Activated B cell treated with CpG ODN at 0.5 μM for 24 hours (primary cell): ENCODE data around the gene BBOF1. TPM values are rescaled to one million over a fixed set of nuclear protein-coding genes. Genes with fewer than 3 reads are reported as not detected.

Experiments used
- ATAC-seq: fragments of 200-7000 bp; cut with Tn5 transposase; one replicate; pipeline ENCODE4 v1.10.0; 2021; ENCODE audit warnings: low read depth, mild to moderate bottlenecking, moderate library complexity
- CTCF ChIA-PET: fragments of 350-600 bp; sonication (Branson Sonifier 250); formaldehyde crosslinking; loops from one replicate; lab custom pipeline; 2021; ENCODE audit warnings: antibody characterized with exemption; lab: Charles Lee
- POLR2A ChIA-PET: fragments of 350-600 bp; sonication (Branson Sonifier 250); formaldehyde crosslinking; loops from one replicate; lab custom pipeline; 2021; ENCODE audit warnings: antibody characterized with exemption; lab: Charles Lee
- DNase-seq: peaks from one replicate; pipeline ENCODE4 v3.0.0; 2022
- H3K27ac Mint-ChIP-seq: one replicate; pipeline ENCODE4 v1.8.0; 2020; ENCODE audit warnings: mixed read lengths
- H3K27me3 Mint-ChIP-seq: one replicate; pipeline ENCODE4 v1.8.0; 2021; ENCODE audit warnings: mixed read lengths
- H3K36me3 Mint-ChIP-seq: one replicate; pipeline ENCODE4 v1.8.0; 2021; ENCODE audit warnings: low read depth, mixed read lengths
- H3K4me1 Mint-ChIP-seq: one replicate; pipeline ENCODE4 v1.8.0; 2021; ENCODE audit warnings: mixed read lengths
- H3K4me3 Mint-ChIP-seq: one replicate; pipeline ENCODE4 v1.8.0; 2020; ENCODE audit warnings: mild to moderate bottlenecking, mixed read lengths
- H3K9me3 Mint-ChIP-seq: one replicate; pipeline ENCODE4 v1.8.0; 2020; ENCODE audit warnings: mixed read lengths
- CTCF ChIP-seq: fragments of 200-600 bp; IDR thresholded peaks from one replicate; pipeline ENCODE4 v1.8.0; 2022; ENCODE audit warnings: antibody characterized with exemption, mild to moderate bottlenecking
- intact Hi-C: fragments of 100-400 bp; cut with micrococcal nuclease; formaldehyde crosslinking; loops from one replicate; pipeline ENCODE4 v1.15.1; 2024
- total RNA-seq: library from RNA; stranded (reverse); gene quantifications from 2 replicates; pipeline ENCODE4 v1.2.3, GENCODE V29; 2022

BBOF1 gene
- total RNA-seq, 1 donor from 2014 or later, result 1.6 TPM

DNA sequence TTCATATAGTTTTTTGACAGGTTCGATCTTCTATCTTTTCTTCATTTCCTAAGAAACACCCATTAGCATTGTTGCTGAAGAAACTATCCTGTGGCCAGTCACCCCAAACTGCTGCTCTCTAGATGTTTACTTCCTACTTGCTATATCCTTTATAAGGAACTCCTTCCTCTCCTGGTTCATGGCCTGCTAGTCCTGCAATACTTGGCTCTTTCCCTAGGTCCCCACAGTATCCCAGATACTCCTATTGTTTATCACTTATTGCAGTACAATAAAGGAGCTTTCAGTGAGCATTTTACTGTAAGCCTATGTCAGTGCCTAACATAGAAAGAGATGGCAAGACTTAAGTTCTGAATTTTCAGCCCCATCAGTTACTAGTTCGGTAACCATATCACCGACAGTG is 62.3 kb downstream of the BBOF1 start:
- intact Hi-C loops, result loop anchor here (5.0 to 10.0 kb wide), 3 partner anchors 229 to 944 kb away; partner anchors contain the start of genes LTBP2, PSEN1 and PTGR2
- POLR2A ChIA-PET, result interaction anchor here (0.6 kb wide), 2 partner anchors 323 to 495 kb away, joined by 3 read pairs; no protein-coding TSS in a partner anchor
- DNase-seq (no peak), ATAC-seq (no peak)
- Mint-ChIP-seq H3K4me3 (no peak overlapping the region), H3K9me3 (no peaks in the 10 kb centered on the region), H3K4me1 (peaks cover 31% of the 10 kb centered on the region), H3K27ac (no peak overlapping the region), H3K36me3 (peaks cover 18% of the 10 kb centered on the region), H3K27me3 (no peaks in the 10 kb centered on the region)
- CTCF ChIA-PET, result no interaction called here
- TF ChIP-seq CTCF, result no peak

GRCh38 chr14:74083161-74083560 is 64.0 kb downstream of the BBOF1 start:
- ChIA-PET CTCF (no interaction called here), POLR2A (no interaction called here)
- no peak for TF ChIP-seq CTCF
- ATAC-seq, result no peak
- Mint-ChIP-seq H3K27ac (no peak overlapping the region), H3K9me3 (no peaks in the 10 kb centered on the region), H3K4me3 (peak overlapping the region; percentile 99), H3K27me3 (no peaks in the 10 kb centered on the region), H3K4me1 (peaks cover 34% of the 10 kb centered on the region), H3K36me3 (peaks cover 18% of the 10 kb centered on the region)
- intact Hi-C loops, result loop anchor here (5.0 to 10.0 kb wide), 3 partner anchors 231 to 946 kb away; partner anchors contain the start of genes LTBP2, PSEN1 and PTGR2
- DNase-seq, result no peak

GRCh38 chr14:74083784-74084276 is 64.7 kb downstream of the BBOF1 start:
- H3K4me3 Mint-ChIP-seq, result peak overlapping the region; percentile 99
- DNase-seq, result no peak
- peaks cover 18% of the 10 kb centered on the region for H3K36me3 Mint-ChIP-seq
- no peak for TF ChIP-seq CTCF
- intact Hi-C loops, result loop anchor here (1.0 to 10.0 kb wide), 10 partner anchors 65 to 1057 kb away; partner anchors contain the start of genes BBOF1, COQ6, DNAL1 and ENTPD5
- ChIA-PET POLR2A (no interaction called here), CTCF (no interaction called here)
- ATAC-seq, result peak; percentile 0
- peaks cover 34% of the 10 kb centered on the region for H3K4me1 Mint-ChIP-seq
- H3K9me3 Mint-ChIP-seq, result no peaks in the 10 kb centered on the region
- H3K27me3 Mint-ChIP-seq, result no peaks in the 10 kb centered on the region
- H3K27ac Mint-ChIP-seq, result peak overlapping the region; percentile 93

DNA sequence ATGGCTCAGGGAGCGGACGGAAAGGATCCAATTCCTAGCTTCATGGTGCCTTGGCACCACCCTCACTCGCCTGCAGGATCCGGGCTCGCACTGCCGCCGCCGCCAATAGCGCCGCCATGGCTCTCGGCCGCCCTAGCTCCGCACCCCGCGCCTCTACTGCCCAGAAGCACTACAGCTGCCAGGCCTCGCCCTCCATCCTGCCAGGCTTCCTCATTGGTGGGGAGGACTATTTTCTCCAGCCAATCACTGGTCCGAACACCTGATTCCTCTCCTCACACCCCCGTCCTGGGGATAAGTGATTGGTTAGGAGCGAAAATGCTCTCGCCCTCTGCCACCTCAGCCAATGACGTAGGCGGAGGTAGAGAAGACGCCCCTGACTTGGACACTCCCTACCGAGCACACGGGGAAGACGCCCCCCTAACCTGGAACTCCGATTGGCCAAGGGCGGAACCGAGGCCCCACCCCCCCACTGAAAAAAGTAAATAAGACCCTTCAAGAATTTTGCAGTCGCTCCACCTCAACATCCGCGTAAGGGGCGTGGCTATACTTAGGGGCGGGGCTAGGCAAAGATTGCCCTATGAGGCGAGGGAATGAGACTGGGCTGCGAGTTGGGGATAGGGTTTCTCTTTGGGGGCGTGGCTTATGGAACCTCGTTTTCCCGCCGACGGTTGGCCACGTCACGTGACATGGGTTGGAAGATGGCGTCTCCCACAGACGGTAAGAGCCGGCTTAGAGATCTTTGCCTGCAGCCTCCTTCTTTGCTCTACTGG is 65.3 kb downstream of the BBOF1 start, which contains the start of the genes ALDH6A1 and LIN52:
TSS of gene ALDH6A1 (minus strand) at position 177 of the 770 bp plus-strand sequence. CDS start at position 118, 59 bp downstream.
TSS of gene LIN52 (plus strand) at position 680 of the 770 bp plus-strand sequence. CDS start at position 699, 19 bp downstream.
- Mint-ChIP-seq H3K4me3 (peak within 1 kb of the TSS; percentile 99), H3K27ac (peak within 1 kb of the TSS; percentile 93), H3K4me1 (peaks cover 37% of the 10 kb centered on the region), H3K9me3 (no peaks in the 10 kb centered on the region), H3K36me3 (peaks cover 18% of the 10 kb centered on the region), H3K27me3 (no peaks in the 10 kb centered on the region)
- DNase-seq (peak; percentile 94), ATAC-seq (peak; percentile 87)
- no peak for TF ChIP-seq CTCF
- POLR2A ChIA-PET, result interaction anchor here (0.6 to 0.9 kb wide), 3 partner anchors 317 to 1026 kb away, joined by 3 to 5 read pairs (median 3); partner anchors contain the start of gene RBM25
- CTCF ChIA-PET, result no interaction called here
- intact Hi-C loops, result loop anchor here (1.0 to 10.0 kb wide), 10 partner anchors 65 to 1057 kb away; partner anchors contain the start of genes BBOF1, COQ6, DNAL1 and ENTPD5
